ENCODE measurements around the gene SMARCD3.
A peak's percentile ranks its signal among the peaks of the same experiment; 100 is the strongest.

The SMARCD3 gene

DNA sequence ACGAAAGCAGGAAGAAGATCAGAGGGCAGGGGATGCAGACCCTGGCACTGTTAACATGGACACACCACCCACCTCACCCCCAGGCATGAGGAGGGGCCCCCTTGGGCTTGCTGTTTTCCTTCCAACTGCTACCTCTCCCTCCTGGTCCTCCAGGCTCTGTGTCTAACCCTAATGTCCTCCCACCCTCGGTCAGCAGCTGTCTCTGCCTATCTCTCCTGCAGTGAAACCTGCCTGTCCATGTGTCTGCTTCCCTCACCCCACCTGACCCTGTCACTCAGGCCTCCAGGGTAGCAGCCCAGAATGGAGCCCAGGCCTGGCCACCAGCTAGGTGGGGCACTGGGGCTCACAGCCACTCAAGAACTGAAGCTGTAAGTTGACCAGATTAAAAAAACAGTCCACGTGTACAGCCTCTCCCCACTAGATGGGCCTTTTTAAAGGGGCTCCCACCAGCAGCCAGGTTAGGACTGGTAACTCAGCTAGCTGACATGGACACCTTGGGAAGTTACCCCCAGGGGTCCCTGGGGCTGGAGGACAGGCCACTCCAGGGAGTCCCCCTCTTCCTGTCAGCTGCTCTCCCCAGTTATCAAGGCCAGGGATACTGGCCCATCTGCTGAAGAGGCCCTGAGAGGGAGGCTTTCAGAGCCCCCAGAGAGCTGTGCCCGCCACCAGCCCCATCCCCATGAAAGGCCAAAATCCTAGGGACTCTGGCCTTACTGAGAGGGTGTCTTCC is 1.5 kb downstream of the SMARCD3 start:
- no peak for DNase-seq

DNA sequence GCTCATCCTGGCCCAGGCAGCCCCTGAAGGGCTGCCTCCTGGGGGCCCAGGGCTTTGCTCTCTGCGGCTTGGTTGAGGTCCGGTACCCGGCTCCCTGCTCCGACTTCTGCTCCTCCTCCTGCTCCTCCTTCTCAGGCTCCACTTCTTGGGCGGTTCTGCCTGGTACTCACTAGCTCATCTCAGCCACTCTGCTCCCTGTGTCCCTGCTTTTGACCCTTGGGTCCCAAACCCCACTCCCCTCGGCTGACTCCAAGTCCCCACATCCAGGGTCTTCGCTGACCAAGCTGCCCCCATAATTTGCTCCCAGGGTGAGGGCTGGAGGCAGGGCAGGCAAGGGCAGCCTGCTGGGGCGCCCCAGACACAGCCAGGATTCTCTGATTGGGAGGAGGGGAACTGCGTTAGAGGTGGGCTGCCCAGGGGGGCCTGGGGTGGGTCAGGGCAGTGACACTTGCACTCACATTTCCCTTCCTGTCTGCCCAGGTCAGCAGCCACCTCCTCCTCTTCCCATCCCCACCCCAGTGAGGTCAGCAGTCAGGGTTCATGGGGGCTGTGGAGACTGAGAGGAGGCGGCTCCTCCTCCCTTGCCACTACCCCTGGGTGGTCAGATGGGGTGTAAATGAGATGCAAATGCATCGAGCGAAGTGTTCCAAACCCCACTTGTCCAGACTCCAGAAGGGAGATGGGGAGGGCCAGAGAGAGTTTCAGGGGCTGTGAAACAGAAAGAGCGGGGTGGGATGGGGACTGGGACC is 2.2 kb downstream of the SMARCD3 start:
- DNase-seq, result no peak

DNA sequence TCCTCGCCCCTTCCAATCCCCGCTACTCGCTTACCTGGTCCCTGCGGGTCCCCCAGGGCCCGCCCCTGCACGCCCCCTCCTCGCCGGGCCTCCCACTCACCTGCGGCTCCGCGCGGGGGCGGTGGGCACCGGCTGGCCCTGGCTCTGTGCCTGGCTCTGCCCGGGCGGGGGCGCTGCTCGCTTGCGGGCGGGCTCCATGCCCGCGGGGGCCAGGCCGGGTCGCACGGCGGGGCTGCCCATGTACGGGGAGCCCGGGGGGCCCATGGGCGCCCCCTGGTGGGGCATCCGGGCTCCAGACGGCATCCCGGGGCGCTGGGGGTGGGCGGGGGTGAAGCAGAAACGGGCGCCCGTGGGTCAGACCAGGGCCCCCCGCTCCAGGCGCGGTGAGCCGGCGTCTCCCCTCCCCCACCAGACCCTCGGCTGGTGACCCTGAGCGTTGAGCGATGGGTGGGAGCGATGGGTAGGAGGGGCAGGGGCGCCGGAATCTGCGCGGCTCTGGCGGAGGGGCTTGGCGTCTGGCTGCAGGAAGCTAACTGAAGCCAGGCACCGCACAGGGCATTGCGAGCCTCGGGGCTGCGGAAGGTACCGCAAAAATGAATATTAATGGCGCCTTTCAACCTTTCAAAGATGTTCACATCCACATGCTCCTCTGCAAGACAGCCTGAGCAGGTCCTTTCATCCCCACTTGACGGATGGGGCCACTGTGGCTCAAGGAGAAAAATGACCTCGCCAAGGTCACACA is 3.0 kb downstream of the SMARCD3 start:
- DNase-seq, result peak; percentile 16

DNA sequence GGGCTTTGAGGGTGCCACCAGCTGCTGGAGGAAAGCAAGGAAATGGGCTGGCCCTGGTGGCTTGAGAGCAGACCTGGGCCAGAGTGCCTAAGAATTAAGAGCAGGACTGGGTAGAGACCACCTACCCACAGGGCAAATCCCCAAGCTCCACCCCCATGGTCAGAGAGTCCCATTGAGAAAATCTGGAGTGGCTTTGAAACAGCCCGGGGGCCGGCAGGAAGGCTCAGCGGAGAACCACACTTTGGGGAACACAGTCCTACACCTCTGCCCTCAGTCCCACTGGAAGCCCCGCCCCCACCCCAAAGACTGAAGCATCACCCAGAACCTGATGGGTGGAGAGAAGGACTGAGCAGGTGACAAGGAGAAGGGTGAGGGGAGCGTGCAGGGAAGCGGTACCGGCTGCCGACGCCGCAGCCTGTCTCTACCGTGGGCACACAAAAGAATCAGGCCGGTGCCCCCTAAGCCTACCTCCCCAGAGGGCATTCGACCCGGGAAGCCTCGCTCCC is 3.6 kb downstream of the SMARCD3 start:
- DNase-seq, result no peak

DNA sequence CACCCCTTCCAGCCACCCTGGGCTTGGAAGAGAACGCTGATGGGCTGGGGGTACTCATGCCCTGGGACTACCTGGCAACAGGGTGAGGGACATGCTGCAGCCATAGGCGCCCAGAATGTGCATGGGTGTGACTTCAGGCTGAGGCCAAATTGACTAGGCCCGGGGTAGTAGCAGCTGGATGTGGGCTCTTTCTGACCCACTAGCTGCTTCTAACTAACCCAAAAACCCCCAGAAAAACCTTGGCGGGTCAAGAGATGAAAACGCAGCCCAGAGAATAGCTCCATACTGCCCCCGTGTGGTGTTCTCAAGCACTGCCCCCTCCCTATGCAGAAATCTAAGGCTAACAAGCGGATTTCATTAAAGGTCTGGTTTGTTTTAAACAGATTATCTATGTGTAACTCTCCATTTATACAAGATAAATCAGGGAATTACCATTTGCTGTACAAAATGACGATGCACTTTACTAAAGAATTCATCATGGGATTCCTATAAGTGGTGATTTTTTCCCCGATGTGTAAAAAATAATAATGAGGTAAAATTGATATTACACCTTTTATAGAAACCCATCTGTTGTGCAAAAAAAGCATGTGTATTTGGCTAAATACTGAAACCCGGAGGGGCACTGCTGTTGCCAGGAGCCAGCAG is 4.2 kb downstream of the SMARCD3 start:
- peak; percentile 75 for DNase-seq

DNA sequence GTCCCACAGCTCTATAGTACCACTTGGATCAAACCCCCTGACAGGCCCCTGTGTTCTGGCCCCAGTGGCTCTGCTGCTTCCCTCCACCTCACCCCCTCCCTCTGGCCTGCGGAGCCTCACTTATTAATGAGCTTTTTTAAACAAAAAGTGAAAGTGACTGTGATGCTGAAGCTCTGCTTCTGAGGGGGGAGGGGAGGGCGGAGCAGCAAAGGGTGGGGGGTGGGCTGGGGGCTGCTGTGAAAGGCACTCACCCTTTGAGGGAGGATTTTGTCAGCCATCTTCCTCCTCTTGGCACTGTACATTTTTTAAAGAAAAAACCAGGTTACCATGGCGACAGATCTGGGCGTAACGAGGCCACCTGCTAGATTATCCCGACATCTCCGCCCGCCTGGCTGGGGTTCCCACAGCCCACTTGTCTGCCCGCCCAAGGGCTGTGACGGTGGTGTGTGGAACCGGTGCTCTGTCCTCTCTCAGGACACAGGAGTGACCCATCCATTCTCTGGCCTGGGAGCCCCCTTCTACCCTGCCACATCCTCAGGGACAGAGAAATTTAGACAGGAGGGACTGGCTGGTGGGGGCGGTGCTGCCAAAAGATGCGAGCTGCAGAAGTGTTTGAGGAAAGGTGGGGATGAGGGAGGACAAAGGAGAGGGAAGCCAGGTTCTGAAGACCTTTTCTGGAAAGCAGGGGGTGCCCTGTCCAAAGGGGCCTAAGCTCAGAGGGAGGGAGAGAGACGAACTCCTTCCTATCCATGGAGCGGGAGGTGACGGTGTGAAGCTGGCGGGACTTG is 4.9 kb downstream of the SMARCD3 start:
- peak; percentile 52 for DNase-seq

DNA sequence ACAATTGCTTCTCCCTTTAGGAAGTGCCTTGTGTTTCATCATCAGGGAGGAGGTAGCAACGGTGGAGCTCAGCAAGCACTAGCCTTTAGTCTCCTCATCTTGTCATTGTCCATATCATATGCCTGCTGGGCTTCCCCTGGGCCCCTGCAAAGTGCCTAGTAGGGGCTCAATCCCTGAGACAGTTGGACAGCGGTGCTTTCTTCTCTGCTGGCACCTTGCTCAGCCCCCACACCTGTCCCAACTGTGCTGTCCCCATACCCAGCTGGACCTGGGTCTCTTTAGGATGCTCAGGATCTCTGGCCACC is 5.5 kb downstream of the SMARCD3 start:
- no peak for DNase-seq

DNA sequence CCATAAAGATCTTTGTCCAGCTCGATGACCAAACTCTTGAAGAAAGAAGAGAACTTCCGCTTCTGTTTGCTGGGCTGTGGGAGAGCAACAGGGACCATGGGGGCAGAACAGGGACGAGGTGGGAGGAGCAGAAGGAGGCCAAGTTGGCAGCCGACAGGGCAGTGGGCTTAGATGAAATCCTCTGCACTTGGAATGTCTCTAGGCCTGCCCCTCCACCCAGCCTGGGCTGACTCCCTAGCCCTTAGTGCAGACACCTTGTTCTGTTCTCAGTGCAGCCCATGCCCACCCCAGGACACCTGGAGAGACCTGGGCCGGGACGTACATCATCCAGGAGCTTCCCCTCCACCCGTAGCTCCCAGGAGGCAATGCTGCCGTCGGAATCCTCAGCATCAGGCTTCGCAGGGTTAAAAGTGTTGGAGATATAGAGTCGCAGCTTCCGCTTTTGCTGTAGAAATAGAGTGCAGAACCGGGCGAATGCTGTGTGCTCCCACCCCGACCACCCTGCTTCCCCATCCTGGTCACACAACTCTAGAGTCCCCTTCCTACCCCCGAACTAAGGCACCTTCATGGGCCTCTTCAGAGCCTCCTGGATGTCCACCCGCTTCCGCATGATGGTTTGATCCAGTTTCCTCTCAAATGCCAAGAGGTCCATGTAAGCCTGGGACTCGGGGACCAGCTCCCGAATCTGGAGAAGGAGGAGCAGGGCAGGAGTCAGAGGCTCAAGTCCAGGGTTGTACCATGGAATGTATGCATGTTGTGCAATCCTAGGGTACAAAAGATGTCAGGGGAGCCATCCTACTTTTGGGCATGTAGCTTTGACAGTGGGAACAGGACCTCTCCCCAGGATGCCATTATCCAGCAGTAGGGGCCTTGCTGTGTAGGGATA is 6.1 kb downstream of the SMARCD3 start:
- DNase-seq, result no peak

DNA sequence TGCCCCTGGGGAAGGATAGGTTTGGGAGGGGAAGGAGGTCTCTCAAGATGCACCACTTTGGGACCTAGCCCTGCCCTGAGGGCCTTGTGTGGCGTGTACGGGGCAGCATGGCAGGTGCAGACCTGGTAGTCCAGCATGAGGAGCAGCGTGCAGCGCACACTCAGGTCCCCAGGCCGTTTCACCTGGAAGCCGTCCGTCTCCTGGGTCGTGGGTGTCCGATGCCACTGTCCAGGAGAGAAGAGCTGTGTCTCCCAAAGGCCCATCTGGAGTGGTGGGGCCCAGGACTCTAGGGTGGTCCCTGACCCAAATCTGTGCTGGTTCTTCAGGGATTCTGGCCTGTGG is 6.8 kb downstream of the SMARCD3 start:
- no peak for DNase-seq

DNA sequence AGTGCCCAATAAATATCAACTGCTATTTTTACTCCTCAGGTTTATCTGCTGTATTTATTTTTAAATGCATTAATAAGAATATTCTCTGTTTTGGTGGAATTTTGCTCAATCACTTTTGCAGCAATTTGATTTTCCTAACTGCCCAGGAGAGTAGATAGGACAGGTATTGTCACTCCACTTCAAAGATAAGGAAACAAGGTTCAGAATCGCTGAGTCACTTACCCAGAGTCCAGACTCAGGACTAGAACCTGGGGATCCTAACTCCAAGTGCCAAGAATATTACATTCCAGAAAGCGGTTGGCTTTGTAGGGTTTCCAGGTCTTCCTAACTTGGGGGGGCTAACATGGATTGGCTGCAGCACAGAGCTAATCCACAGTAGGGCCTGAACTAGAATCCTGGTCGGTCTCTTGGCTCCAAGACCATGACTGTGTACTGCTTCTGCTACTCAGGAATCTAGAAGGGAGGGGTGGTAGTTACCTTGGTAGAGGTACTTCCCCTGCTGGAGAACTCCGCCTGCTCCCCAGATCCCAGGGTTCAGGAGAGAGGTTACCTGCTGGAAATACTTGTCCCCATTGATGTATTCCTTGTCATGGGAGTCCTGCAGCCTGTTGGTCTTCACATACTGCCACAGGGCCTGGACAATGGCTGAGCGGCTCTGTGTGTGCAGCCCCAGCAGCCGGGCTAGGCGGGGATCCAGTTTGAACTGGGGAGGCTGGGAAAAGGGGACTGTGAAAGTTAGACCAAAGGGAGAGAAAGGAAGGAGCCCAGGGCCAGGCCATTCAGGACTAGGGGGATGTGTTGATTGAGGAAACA is 7.3 kb downstream of the SMARCD3 start:
- peak; percentile 12 for DNase-seq

DNA sequence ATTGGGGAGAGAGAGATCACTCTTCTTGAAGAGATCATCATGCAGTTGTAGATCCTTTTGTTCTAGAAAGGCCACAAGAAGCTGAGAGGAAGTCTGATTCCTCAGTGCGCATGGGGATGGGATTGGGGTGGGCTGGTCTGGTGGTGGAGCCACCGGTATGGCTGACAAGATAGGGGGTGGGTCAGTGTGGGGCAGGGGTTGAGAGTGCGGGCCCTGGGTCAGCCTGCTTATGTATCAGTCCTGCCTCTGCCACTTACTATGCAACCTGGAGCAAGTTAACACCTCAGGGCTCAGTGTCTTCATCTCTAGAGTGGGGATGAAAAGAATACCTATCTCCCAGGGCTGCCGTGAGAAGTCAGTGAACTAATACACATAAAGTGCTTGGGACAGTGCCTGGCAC is 8.0 kb downstream of the SMARCD3 start:
- DNase-seq, result no peak

DNA sequence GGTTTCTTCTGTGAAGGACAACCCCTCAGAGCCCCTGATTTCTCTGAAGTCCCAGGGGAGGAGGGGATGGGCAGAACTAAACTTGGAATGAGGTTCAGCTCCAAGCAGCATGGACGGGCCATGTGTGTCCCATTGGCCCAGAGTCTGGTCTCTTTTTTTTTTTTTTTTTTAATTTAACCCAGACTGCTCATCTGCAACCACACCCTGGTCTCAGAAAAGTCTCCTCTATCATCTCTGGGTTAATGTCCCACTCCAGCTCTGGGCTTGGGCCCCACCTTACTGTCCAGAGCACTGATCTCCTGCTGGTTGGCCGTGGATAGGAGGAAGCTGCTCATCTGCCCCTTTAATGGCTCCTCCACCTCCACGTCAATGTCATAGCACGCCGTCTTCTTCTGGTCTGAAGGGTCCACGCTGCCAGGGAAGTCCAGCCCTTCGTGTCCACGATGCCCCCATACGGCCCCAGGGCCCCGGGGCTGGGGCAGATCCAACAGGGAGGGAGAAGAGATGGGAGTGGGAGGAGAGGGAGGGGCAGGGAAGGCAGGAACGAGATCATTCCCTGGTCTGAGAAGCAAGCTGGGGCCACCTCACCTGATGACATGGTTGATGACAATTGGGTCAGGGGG is 8.5 kb downstream of the SMARCD3 start:
- no peak for DNase-seq

DNA sequence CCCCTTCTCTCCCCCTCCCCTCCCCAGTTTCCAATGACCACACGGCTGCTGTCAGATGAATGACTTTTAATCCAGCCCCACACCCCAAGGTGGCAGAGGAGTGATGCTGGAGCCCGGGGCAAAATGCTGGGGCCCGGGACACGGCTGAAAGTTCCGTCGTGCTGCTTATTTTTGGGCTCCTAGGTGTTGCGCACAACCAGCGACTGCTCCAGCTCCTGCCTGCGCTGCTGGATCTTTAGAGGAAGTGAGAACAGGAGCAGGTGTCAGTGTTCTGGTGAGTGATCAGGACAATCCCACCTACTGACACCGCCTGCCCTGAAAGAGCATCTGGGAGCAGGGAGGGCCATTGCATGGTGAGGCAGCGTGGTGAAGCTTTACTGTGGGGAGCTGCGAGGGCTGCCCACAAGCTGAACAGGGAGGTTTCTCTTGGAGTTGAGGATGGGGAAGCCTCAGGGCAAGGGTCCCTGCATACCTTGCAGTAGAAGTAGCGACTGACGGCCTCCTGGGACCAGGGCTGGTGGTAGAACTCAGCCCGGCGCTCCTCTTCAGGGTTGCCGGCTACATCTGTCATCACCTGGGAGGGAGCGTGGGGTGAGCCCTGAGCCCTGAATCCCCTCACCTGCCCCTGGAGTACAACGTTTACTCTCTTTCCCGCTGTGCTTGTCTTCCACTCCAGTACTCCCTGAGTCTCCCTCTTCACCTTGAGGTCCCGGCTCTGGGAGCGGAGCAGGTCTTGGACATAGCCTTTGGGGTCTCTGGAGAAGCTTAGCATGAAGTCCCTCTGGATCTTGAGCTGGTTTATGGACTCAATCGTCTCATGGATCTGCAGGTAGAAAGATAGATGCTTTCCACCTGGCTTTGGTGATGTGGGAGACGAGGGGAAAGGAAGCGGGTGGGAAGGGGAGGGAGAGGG is 9.3 kb downstream of the SMARCD3 start:
- DNase-seq, result no peak

DNA sequence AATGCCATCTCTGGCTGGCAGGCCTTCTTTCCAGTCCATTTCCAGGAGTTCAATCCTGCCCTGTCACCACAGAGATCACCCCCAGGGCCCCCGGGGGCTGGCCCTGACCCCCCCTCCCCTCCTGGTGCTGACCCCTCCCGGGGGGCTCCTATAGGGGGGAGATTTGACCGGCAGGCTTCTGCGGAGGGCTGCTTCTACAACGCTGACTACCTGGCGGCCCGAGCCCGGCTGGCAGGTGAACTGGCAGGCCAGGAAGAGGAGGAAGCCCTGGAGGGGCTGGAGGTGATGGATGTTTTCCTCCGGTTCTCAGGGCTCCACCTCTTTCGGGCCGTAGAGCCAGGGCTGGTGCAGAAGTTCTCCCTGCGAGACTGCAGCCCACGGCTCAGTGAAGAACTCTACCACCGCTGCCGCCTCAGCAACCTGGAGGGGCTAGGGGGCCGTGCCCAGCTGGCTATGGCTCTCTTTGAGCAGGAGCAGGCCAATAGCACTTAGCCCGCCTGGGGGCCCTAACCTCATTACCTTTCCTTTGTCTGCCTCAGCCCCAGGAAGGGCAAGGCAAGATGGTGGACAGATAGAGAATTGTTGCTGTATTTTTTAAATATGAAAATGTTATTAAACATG is 10.2 kb downstream of the SMARCD3 start:
- no peak for DNase-seq

DNA sequence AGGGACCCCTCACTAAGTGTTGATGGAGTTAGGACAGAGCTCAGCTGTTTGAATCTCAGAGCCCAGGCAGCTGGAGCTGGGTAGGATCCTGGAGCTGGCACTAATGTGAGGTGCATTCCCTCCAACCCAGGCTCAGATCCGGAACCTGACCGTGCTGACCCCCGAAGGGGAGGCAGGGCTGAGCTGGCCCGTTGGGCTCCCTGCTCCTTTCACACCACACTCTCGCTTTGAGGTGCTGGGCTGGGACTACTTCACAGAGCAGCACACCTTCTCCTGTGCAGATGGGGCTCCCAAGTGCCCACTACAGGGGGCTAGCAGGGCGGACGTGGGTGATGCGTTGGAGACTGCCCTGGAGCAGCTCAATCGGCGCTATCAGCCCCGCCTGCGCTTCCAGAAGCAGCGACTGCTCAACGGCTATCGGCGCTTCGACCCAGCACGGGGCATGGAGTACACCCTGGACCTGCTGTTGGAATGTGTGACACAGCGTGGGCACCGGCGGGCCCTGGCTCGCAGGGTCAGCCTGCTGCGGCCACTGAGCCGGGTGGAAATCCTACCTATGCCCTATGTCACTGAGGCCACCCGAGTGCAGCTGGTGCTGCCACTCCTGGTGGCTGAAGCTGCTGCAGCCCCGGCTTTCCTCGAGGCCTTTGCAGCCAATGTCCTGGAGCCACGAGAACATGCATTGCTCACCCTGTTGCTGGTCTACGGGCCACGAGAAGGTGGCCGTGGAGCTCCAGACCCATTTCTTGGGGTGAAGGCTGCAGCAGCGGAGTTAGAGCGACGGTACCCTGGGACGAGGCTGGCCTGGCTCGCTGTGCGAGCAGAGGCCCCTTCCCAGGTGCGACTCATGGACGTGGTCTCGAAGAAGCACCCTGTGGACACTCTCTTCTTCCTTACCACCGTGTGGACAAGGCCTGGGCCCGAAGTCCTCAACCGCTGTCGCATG is 11.0 kb downstream of the SMARCD3 start:
- no peak for DNase-seq

DNA sequence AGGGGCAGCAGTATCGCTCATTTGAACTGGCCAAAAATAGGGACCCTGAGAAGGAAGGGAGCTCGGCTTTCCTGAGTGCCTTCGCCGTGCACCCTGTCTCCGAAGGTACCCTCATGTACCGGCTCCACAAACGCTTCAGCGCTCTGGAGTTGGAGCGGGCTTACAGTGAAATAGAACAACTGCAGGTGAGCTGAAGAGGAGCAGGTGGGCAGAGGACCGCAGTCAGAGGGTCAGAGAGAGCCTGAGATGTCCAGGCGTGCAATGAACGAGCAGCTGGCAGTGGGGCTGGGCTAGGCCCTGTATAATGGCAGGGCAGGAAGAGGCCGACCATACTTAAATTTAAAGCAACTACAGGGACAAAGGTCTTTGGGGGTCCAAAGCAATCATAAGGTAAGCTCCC is 12.1 kb downstream of the SMARCD3 start:
- no peak for DNase-seq

DNA sequence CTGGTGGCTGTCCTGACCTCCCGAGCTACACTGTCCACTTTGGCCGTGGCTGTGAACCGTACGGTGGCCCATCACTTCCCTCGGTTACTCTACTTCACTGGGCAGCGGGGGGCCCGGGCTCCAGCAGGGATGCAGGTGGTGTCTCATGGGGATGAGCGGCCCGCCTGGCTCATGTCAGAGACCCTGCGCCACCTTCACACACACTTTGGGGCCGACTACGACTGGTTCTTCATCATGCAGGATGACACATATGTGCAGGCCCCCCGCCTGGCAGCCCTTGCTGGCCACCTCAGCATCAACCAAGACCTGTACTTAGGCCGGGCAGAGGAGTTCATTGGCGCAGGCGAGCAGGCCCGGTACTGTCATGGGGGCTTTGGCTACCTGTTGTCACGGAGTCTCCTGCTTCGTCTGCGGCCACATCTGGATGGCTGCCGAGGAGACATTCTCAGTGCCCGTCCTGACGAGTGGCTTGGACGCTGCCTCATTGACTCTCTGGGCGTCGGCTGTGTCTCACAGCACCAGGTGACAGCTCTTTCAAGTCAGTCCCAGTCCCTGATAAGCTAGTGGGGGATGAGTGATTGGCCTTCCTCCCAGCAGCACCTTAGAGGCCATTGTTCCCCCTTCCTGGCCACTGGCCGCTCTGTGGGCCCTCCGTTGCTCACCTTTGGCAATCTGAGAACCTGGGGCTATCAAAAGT is 13.3 kb downstream of the SMARCD3 start:
- DNase-seq, result no peak

Measured in OCI-M1 (cell line).